ENCODE measurements around the gene PPP1R2C.

PPP1R2C gene

DNA sequence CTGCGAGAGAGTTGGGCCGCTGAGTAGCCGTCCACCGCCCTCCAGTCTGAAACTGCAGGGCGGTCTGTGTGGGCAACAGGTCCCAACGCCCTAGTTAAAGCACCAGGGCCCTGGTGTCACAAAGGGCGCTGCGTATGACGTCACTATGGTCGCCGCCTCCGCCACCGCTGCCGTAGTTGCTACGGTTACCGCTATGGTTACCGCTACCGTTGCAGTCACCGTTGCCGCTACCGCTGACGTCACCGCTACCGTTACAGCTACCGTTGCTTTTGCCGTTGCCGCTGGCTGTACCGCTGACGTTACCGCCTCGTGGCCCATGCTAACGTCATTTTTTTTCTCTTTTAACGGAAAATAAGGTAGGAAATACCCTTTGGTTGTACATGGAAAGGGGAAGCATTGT, at the start of gene PPP1R2C:
PPP1R2C (minus strand) TSS at position 68 of the 400 bp plus-strand sequence. CDS start 84 bp downstream, outside the sequence.
- DNase-seq, result no peak

DNA sequence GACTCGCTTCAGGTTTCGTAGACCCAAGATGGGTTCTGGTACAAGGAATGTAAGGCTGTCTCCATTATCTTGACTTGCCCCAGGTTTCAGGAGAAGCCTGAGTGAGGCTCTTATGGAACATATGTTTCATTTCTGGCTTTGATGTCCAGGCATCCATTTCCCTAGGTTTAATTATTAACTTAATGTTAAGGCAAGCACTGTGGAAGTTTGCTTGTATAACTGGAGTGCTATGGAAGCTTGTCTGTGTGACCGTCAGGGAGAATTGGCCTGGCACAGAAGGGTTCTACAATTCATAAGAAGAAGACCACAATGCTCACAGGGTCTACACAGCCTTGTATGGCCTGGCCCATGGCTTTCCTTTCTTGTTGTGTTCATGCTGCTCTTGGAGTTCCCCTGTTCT, 47.2 kb upstream of the PPP1R2C start:
- DNase-seq, result no peak

DNA sequence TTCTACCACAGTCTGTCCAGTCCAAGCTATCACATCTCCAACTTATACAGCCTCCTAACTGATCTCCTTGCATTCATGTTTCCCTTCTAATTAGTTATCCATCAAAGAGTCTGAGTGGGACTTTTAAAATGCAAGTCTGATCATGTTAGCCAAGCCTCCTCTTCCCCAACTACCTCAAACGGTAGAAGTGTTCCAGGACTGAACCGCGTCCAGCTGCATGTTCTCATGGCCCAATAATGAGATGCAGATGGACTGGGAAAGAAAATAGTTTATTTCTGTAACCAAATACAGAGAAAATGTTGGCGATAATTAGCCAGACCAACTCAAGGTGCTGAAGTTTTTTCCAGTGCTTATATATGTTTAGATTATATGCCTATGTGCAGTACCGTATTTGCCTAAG, 46.6 kb upstream of the PPP1R2C start:
- no peak for DNase-seq

DNA sequence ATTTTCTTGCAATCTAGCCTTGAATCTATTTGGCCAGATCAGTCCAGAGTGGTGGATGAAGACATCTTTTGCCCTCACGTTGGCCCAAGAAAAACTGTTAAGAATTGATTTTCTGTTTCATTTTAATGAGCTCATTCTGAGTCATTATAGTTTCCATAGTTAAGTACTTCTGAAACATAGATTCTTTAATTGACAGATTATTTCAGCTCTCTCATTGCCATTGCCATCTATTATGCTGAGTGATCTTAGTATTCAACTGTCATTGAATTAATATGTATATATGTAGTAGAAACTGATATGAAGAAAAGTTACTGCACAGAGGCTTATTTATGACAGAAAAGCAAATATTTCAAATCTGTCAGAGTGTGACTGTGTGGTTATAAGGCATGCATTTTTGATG, 45.5 kb upstream of the PPP1R2C start:
- DNase-seq, result no peak

DNA sequence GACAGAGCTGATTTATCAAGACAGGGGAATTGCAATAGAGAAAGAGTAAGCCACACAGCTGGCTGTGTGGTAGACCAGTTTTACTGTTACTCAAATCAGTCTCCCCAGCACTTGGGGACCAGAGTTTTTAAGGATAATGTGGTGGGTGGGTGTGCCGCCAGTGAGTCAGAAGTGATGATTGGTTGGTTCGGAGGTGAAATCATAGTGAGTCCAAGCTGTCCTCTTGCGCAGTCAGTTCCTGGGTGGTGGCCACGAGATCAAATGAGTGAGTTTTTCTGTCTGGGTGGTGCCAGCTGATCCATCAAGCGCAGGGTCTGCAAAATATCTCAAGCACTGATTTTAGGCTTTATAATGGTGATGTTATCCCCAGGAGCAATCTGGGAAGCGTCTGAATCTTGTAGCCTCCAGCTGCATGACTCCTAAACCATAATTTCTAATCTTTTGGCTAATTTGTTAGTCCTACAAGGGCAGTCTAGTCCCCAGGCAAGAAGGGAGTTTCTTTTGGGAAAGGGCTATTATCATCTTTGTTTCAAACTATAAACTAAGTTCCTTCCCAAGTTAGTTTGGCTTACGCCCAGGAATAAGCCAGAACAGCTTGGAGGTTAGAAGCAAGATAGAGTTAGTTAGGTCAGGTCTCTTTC, 44.0 kb upstream of the PPP1R2C start:
- no peak for DNase-seq

DNA sequence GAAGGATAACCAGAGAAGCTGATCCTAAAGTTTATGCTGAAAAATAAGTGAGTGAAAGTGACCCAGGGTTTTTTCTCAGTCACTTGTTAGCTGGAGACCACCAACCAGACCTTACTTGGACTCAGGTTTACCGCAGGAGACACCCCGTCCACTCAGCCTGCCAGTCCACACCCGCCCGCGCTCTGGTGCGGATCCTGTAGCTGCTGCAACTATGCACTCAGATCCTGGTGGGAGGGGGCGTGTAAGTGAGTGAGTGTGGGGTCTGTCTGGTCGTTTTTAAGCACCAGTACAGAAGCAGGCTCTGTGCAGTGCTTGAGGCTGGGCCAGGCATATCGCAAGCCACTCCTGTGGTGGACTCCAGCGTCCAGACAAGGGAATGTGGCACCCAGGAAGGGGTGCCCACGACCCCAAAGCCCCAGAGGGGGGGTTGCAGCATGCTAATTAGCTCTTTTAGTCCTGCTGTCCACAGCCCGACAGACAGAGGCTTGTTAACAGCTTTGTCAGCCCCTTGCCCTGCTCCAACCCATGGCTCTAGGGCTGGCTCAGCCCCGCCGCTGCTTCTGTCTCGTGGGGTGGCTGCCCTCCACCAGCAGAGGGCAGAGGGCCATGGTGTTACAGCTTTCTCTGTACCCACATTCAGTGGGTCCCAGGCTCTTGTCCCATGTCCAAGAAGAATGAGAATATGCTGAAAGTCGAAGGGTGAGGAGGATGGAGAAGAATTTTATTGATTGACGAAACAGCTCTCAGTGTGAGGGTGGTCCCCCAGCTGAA, 40.4 kb upstream of the PPP1R2C start:
- DNase-seq, result no peak

DNA sequence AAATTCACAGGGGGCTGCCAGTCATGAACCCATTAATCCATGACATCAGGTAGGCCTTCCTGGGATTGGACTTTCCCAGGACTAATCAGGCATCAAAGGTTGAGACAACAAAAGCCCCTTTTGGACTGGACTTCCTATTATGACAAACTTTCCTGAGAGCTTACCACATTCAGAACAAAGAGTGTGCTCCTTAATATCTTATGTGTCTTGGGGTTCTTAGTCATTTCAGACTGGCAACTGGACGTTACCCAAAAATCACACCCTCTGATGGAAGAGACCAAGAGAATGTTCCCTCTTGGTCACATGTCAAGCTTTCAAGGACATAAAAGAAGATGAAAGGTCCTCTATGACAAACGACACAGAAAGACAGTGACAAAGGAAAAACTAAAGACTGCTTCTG, 31.6 kb upstream of the PPP1R2C start:
- DNase-seq, result no peak

DNA sequence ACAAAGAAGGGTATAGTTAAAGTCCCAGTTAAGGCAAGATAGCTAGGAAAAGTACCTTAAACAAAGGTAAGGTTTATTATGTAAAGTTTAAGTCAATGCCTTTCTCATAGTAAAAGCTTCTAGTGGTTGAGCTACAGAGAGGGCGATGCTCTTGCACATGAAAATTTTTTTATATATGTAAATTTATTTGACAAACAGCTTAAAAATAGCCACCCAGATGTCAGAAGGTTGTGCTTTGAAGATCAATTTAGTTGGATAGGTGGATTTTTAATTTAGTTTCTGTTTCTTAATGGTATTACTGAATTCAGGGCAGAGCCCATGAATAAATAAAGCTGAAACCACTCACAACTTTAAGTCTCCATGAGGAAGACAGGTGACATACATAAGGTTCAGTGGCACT, 29.4 kb upstream of the PPP1R2C start:
- DNase-seq, result no peak

DNA sequence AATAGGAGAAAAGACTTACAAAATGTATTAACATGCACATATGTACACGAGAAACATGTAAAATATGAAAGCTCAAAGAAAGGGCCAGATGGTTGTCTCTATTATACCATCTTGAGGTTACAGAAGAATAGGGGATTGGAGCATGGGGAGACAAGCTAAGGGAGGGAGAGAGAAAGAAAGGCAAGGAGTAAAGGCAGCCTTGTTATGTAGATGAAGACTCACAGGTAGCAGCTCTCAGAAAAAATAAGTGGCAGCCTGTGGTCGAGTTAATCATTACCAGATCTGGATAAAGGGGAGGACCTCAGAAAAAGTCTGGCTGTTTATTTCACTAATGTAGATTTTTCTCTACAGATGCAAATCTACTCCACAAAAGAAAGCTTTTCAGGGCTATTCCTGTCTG, 26.6 kb upstream of the PPP1R2C start:
- no peak for DNase-seq

DNA sequence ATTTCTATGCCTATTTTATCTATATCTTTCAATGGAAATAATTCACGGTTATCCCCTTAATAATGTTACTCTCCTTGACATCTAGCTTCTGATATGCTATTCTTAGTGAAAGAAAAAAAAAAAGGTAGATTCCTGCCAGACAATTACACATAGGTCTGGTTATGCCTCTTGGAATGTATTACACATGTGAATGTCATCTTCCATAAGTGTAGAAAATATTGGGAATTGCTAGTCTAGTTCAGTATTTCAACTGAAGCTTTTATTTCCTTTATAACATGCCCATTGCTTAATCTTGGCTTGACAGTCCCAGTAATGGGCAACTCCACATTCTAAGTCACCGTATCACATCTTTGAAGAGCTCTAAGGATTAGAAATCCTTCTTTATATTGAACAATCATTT, 25.4 kb upstream of the PPP1R2C start:
- DNase-seq, result no peak

DNA sequence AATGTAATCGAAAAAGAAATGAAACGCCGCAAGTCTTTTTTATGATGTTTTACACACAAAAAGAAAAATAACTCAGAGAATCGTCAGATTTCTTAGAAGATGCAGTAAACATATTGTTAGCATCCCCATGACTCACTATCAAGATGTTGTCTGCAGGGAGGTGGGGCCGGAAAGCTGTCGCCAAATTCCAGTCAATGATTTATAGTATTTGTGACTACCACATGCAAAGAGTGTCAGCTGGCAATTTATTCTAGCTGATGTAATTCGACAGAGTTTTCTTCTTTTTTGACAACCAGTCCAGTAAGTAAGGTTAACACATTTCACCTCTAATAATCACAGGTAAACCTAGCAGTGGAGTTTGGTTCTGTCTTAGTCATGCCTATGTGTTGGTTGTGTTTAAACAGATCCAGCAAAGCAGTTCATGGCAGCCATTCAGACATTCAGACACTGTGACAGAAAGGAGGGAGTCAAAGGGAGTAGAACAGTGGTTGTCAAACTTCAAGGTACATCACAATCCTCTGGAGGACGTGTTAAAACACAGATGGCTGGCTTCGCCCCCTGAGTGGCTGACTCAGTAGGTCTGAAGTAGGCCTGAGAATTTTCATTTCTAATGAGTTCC, 19.8 kb upstream of the PPP1R2C start:
- no peak for DNase-seq

DNA sequence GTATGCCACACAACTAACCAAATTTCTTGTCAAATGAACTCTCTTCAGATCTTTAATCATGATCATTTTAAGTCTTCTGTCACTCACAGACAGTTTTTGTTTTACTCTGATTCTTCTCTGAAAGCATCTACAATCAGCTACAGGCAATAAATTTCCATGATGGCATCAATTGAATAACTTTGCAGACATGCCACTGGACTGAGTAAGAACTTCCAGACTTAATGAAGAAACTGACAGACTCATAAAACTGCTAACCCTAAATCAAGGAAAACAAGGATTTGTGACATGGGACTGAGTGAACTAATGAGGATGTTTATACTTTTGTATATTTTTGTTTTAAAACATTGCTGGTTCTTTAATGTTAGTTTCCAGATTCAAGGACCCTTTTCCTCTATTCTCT, 5.5 kb upstream of the PPP1R2C start:
- DNase-seq, result no peak

DNA sequence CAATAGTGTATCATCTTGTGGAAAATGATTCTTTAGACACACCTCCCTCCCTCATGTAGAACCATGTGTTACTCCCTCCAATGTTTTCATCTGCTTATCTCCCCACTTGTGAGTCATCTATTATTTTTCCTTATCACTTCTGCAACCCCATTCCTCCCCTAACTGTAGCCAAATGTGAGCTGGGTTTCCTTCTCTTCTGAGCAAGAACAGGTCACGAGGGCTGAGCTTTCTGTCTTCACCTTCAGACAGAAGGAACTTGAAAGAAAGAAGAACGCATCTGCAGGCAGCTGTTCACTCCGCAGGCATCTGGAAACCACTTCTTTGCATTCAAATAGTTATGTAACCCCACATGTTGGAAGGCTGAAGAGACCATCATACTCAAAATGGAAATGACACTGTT, 1.8 kb downstream of the PPP1R2C start:
- no peak for DNase-seq

DNA sequence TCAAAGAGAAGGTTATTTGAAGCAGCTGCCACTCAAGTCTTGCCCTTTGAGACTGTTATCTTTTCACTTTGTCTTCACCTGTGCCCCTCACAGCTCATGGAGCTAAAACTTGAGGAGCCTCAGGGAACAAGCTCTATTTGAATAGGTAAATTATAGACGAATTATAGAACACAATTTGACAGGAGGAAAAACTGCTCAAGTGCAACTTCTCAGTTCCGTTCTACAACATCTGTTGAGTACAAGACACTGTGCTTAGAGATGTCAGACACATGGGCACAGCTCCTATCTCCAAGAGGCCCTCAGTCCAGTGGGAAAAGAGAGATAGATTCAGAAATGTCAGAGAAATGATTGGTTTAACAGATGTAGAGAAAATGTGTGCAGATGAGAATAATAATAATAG, 5.1 kb downstream of the PPP1R2C start:
- DNase-seq, result no peak

DNA sequence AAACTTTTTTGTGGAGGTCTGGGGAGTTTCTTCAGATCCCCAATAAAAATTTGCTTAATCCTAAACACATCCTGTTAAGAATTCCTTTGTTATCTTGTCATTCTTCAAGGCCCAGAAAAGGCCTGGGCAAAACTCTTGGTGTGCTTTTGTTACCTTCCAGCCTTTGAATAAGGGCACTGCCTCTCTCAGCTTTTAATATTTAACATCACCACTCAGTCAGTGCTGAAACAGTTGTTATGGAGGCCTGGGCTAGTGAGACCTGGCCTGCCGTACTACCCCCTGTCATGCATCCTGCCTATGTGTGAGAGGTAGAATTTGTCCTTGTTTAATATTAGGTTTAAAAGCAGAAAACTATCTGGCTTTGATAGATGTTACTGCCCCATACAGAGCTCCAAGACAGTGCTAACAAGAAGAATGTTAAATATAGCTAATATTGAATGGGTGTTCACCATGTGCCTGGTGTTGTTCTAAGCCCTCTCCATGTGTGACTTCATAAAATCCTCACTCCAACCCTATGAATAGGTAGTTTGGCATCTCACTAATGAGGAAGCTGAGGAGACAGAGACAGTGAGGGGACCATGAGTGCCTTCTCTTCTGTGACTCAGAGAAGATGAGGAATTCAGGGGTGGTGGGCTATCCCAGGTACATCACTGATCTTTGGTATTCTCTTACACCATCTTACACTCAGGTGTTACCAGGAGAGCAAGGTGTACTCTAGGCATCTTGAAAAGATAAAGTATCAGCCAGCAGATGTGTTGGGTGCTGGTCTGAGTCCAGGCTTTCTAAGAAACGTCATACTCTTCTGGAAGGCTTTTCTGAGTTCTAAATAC, 6.2 kb downstream of the PPP1R2C start:
- DNase-seq, result no peak

DNA sequence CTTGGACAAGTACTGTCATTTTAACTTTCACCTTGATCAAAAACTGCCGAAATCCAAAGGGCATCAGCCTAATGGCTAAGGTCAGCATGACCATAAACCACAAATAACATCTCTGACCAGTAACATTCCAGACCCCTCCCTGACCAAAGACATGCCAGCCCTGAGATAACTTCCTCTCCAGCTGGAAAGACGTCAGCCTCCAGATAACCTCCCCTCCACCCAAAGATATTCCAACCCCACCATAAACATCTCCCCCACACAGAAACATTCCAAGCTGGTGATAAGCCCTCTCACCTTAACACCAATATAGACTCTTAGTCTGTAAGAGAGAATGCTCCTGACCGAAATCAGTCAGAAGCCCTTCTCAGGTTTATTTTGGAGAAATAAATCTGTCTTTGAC, 7.4 kb downstream of the PPP1R2C start:
- no peak for DNase-seq

DNA sequence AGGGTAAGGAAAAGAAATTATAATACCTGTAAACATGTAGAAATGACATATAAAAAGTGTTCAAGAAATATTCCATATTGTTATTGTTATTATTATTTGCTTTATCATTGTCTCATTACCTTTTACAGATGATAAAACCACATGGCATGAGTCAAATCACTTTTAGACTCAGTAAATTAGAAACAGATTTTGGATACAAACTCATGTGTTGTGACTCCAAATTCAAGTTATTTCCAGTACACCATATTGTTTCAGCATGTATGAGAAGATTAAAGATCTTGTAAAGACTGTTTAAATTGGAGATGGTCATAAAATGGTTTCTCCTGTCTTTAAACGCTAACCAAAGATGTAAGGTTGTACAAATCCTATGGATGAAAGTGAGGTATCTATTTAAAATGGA, 18.1 kb downstream of the PPP1R2C start:
- no peak for DNase-seq

DNA sequence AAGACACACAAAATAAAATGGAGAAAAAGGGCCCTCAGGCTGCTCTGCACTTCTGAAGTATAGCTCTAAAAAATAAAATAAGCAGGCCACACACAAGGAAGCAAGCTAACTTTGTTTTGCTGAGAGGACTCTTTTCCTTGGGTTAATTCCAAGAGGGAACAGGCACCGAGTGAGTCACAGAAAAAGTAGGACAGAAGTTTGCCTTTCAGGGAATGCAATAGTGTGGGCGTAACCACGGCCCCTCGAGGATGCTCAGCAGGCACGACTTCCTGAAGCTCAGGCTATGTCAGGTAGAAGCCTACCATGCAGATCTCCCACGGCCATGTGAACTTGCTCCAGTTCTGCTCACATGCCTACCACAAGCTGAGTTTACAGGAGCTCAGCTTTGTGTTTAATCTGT, 22.1 kb downstream of the PPP1R2C start:
- DNase-seq, result no peak

DNA sequence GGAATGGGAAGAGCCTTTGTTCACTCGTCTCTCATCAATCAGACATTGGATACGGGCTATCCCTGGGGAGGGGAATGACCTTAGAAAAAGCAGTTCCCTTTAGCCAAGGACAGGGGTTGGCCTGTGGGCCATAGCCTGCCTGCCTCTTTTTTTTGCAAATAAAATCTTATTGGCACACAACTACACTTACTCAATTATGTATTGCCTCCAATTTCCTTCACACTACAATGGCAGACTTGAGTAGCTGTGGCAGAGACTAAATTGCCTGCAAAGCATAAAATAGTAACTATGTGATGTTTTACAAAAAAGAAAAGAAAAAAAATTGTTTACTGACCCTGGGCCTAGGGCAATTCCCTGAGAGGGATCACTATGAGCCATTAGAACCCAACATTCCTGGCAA, 23.4 kb downstream of the PPP1R2C start:
- DNase-seq, result no peak

DNA sequence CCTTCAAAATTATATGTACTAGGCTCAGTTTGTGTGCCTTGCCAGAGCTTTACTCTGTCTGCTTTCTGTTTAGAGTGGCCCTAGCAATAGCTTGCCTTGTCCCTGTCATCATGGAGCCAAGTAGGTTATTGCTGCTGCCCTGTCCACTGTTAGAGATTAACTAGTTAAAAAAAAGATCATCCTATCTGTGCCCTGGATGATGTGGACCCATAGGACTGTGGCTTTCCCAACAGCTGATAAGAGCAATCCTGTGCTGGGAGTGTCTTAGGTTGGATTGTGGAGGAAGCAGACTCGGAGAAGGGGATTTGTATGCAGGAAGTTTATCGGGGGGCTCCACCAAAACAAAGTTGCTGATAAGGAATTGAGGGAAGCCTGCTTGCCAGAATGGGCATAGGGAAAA, 23.8 kb downstream of the PPP1R2C start:
- no peak for DNase-seq

DNA sequence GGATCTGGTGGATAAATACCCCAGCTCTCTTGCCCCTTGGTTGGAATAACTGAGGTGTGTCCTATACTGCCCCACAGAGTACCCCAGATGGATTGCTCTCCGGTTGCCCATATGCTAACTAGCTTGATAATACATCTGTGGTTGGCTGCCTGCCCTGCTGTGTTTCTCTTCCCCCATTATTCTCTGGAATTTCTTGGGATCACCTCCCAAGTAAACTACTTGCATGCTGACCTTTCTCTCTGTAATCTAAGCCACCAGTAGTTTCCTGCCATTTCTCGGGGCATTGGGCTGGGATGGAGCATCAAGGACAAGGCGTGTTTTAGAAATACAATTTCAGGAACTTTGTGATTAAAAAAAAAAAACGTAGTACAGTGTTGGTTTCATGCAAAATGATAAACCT, 25.2 kb downstream of the PPP1R2C start:
- no peak for DNase-seq

DNA sequence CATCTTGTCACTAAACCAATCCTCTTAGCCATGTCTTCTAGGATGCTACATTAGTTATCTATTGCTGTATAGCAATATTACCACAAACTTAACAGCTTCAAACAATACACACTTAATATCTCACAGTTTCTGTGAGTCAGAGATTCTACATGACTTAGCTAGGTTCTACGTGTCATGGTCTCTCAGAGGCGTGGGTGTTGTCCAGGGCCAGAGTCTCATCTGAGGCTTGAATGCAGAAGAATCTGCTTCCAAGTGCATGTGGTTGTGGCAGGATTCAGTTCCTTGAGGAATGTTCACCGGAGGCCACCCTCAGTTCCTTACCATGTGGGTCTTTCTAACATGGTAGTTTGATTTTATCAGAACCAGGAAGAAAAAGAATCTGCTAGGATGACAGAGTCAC, 26.4 kb downstream of the PPP1R2C start:
- no peak for DNase-seq

DNA sequence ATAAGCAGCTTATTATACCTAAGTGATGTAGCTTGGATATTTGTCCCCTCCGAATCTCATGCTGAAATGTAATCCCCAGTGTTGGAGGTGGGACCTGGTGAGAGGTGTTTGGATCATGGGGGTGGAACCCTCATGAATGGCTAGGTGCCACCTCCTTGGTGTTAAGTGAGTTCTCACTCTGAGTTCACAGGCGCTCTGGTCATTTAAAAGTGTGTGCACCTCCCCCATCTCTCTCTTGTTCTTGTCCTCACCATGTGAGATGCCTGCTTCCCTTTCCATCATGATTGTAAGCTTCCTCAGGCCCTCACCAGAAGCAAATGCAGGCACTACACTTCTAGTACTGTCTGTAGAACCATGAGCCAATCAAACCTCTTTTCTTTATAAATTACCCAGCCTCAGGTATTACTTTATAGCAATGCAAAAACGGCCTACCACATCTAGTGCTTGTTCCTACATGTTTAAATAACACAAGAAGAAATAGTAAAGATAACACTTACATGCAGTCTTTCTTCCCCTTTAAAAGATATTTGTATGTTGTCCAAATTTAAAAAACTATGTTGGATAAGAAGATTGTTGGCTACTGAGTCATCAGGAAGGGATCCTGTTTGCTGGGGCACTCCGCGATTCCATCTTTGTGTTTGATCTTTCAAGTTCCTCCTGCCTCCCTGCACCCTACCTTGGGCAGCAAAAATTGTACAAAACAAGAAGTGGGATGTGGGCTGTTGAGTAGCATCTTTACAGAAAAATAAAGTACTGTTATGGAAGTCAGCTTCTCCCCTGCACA, 29.7 kb downstream of the PPP1R2C start:
- no peak for DNase-seq
